Left ventricle myocardium inferior (tissue), 1 donor: ENCODE results near the gene SCGB1C1. TPM values are rescaled to one million over a fixed set of nuclear protein-coding genes. Genes with fewer than 3 reads are reported as not detected.
A peak's percentile ranks its signal among the peaks of the same experiment; 100 is the strongest.
"Not testable (repeated sequence)": the region's sequence is repeated elsewhere in the genome, so short reads cannot be mapped to it uniquely, and the experiment has no call there.

ENCODE experiments used
- DNase-seq: peaks from one replicate; pipeline ENCODE4 v3.0.0-alpha.2; 2020
- H3K27ac ChIP-seq: fragments of 200-600 bp; replicated peaks from 2 replicates; pipeline ENCODE4 v1.8.0; 2021
- H3K27me3 ChIP-seq: fragments of 200-600 bp; 2 replicates; pipeline ENCODE4 v1.8.0; 2021; ENCODE audit warnings: low read depth
- H3K36me3 ChIP-seq: fragments of 200-600 bp; 2 replicates; pipeline ENCODE4 v1.8.0; 2021
- H3K4me1 ChIP-seq: fragments of 200-600 bp; 2 replicates; pipeline ENCODE4 v1.8.0; 2021
- H3K4me3 ChIP-seq: fragments of 200-600 bp; 2 replicates; pipeline ENCODE4 v1.8.0; 2021; ENCODE audit warnings: mild to moderate bottlenecking, moderate library complexity
- H3K9me3 ChIP-seq: fragments of 200-600 bp; replicated peaks from 2 replicates; pipeline ENCODE4 v1.8.0; 2021
- CTCF ChIP-seq: fragments of 200-600 bp; IDR thresholded peaks from 2 replicates; pipeline ENCODE4 v1.8.0; 2021; ENCODE audit warnings: antibody characterized with exemption, mild to moderate bottlenecking, borderline replicate concordance
- intact Hi-C: fragments of 100-400 bp; cut with micrococcal nuclease; formaldehyde crosslinking; loops from one replicate; pipeline ENCODE4 v1.11.0; 2022
- total RNA-seq: library from RNA; stranded (reverse); fragmentation: NEBNext Ultra II Directional; extraction: Animal tissue kit (Norgen Biotek cat#: 25700); gene quantifications from one replicate; pipeline ENCODE4 v1.2.1, GENCODE V29; 2021
- donor health status: DM: no; HTN: yes; CAD: no; lungs with severe emphysema.

The SCGB1C1 gene
- total RNA-seq, 1 donor from 2014 or later: not detected

DNA sequence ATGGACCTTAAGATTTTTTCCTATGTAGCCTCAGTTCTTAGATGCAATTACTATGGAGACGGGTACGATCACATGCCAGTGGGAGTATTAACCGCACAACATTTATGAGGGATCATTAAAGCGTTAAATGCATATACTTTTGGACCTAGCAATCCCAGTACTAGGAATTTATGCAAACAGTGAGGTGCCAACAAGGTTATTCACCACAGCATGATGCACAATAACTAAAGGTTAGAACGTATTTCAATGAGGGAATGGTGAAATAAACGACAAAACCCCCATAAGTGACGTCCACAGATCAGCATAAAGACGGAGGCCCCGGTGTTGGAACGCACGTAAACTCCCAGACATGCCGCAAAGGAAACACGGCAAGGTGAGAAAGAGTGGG, 42.7 kb downstream of the SCGB1C1 start:
- DNase-seq: no peak
- peak overlapping the region; percentile 99 for H3K4me3 ChIP-seq
- H3K9me3 ChIP-seq: no peaks in the 10 kb centered on the region
- H3K36me3 ChIP-seq: peaks cover 14% of the 10 kb centered on the region
- no peaks in the 10 kb centered on the region for H3K27me3 ChIP-seq
- H3K4me1 ChIP-seq: peaks cover 51% of the 10 kb centered on the region
- TF ChIP-seq CTCF: no peak
- peak overlapping the region; percentile 99 for H3K27ac ChIP-seq
- intact Hi-C loops: no loop called here

- intact Hi-C loops: no loop called here
- peak; percentile 47 for TF ChIP-seq CTCF
- Histone ChIP-seq H3K27ac (peak within 1 kb of the TSS; percentile 99), H3K36me3 (peaks cover 19% of the 10 kb centered on the region), H3K4me3 (peak within 1 kb of the TSS; percentile 99), H3K9me3 (no peaks in the 10 kb centered on the region), H3K4me1 (peaks cover 55% of the 10 kb centered on the region), H3K27me3 (no peaks in the 10 kb centered on the region)
- DNase-seq: peak; percentile 85
Measured at GRCh38 chr11:235997-236773, 43.3 kb downstream of the SCGB1C1 start, which contains the start of gene SIRT3. TSS of gene SIRT3 (minus strand) at chr11:236342. CDS start at chr11:236328, 14 bp downstream.

GRCh38 chr11:236774-237767, 44.2 kb downstream of the SCGB1C1 start, which contains the start of gene PSMD13:
TSS of gene PSMD13 (plus strand) at chr11:236976. CDS start at chr11:237050, 74 bp downstream.
- no peak for TF ChIP-seq CTCF
- peak within 1 kb of the TSS; percentile 99 for H3K27ac ChIP-seq
- no peaks in the 10 kb centered on the region for H3K27me3 ChIP-seq
- H3K36me3 ChIP-seq: peaks cover 26% of the 10 kb centered on the region
- intact Hi-C loops: no loop called here
- H3K9me3 ChIP-seq: no peaks in the 10 kb centered on the region
- DNase-seq: peak; percentile 88
- H3K4me3 ChIP-seq: peak within 1 kb of the TSS; percentile 99
- peaks cover 64% of the 10 kb centered on the region for H3K4me1 ChIP-seq

DNA sequence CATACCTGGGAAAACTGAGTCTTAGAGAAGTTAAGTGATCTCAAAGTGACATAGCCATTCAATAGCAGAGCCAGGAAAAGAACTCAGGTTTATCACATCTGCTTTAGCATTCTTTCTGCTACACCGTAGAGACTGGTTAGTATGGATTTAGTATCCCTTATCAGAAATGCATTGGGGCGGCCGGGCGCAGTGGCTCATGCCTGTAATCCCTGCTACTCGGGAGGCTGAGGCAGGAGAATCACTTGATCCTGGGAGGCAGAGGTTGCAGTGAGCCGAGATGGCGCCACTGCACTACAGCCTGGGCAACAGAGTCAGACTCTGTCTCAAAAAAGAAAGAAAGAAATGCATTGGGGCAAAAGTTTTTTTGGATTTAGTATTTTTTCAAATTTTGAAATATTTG, 45.5 kb downstream of the SCGB1C1 start:
- Histone ChIP-seq H3K36me3 (peaks cover 30% of the 10 kb centered on the region), H3K4me3 (peak overlapping the region; percentile 99), H3K4me1 (peaks cover 67% of the 10 kb centered on the region)
- H3K27ac ChIP-seq, H3K27me3 ChIP-seq, H3K9me3 ChIP-seq, intact Hi-C loops, DNase-seq: not testable (repeated sequence)

- no peak for TF ChIP-seq CTCF
- no peaks in the 10 kb centered on the region for H3K9me3 ChIP-seq
- no peak overlapping the region for H3K27ac ChIP-seq
- H3K36me3 ChIP-seq: peaks cover 50% of the 10 kb centered on the region
- intact Hi-C loops: no loop called here
- peaks cover 57% of the 10 kb centered on the region for H3K4me1 ChIP-seq
- no peak overlapping the region for H3K4me3 ChIP-seq
- H3K27me3 ChIP-seq: no peaks in the 10 kb centered on the region
- DNase-seq: no peak
Measured at GRCh38 chr11:240315-240714, 47.4 kb downstream of the SCGB1C1 start.
